ENCODE measurements around the gene NOBOX. TPM values are rescaled to one million over a fixed set of nuclear protein-coding genes. Genes with fewer than 3 reads are reported as not detected.

The NOBOX gene
- total RNA-seq, 1 donor, result not detected

DNA sequence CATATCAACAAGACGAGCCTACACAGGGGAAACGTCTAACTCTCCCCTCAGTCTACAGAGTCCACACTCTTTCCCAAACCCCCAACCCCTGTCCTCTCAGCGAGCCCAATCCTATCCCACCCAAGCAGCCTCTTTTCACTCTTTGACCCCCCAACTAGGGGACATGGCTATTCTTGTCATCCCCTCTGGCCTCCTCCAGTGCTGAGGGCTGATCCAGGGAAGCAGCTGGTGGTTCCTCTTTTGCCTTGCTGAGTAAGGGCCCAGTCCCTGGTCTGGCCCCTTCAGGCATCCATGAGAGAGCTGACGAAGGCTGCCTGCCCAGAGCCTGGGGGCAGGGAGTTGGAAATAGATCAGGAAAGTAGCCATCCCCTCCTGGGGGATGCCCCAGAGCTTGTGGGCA lies 6.4 kb downstream of the NOBOX start:
- no peaks in the 10 kb centered on the region for H3K79me2 ChIP-seq (ENCODE audit: insufficient read depth, low read length)
- TF ChIP-seq, protein P1, sequence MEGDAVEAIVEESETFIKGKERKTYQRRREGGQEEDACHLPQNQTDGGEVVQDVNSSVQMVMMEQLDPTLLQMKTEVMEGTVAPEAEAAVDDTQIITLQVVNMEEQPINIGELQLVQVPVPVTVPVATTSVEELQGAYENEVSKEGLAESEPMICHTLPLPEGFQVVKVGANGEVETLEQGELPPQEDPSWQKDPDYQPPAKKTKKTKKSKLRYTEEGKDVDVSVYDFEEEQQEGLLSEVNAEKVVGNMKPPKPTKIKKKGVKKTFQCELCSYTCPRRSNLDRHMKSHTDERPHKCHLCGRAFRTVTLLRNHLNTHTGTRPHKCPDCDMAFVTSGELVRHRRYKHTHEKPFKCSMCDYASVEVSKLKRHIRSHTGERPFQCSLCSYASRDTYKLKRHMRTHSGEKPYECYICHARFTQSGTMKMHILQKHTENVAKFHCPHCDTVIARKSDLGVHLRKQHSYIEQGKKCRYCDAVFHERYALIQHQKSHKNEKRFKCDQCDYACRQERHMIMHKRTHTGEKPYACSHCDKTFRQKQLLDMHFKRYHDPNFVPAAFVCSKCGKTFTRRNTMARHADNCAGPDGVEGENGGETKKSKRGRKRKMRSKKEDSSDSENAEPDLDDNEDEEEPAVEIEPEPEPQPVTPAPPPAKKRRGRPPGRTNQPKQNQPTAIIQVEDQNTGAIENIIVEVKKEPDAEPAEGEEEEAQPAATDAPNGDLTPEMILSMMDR (IDR thresholded peaks at IDR 0.05; ENCODE audit: extremely low read depth, low read depth, low read length), result no peak
- H2AFZ ChIP-seq (ENCODE audit: low read length), result no peak overlapping the region
- no peak overlapping the region for H3K4me3 ChIP-seq (ENCODE audit: insufficient read depth, low read length)
- no peaks in the 10 kb centered on the region for H3K27me3 ChIP-seq (ENCODE audit: insufficient read depth, low read length)
- H4K20me1 ChIP-seq (ENCODE audit: insufficient read depth, low read length), result no peaks in the 10 kb centered on the region
- no peak overlapping the region for H3K4me2 ChIP-seq (ENCODE audit: insufficient read depth, low read length)
- no peaks in the 10 kb centered on the region for H3K4me1 ChIP-seq (ENCODE audit: insufficient read depth, low read length)
- H3K9me3 ChIP-seq (ENCODE audit: low read depth, low read length), result no peaks in the 10 kb centered on the region
- no peaks in the 10 kb centered on the region for H3K36me3 ChIP-seq (ENCODE audit: insufficient read depth, low read length)
- DNase-seq (ENCODE audit: insufficient read length, low spot score, missing footprints), result no peak
- H3K27ac ChIP-seq (ENCODE audit: low read depth, low read length), result no peak overlapping the region

DNA sequence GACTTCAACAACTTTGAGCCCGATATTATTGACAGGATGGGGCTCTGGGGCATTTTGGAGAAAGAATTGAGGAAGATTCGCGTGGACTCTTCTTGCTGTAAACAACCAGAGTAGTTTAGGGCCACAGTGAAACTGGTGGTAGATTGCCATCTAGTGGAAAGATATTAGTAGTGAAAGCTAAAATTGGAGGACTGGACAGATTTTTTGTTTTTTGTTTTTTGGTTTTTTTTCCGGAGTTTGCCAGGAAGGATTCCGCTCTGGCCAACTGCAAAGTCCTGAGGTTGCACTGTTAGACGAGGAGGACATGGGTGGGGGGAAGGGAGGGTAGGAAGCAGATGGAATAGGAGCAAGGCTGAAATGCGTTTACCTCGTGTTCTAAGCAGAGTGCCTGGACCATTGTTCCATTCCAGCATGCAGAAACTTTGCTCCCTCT lies 11.7 kb downstream of the NOBOX start:
- Histone ChIP-seq H3K9me3 (ENCODE audit: low read depth, low read length) (no peaks in the 10 kb centered on the region), H2AFZ (ENCODE audit: low read length) (peak overlapping the region; percentile 76), H3K4me2 (ENCODE audit: insufficient read depth, low read length) (peak overlapping the region; percentile 62), H3K27me3 (ENCODE audit: insufficient read depth, low read length) (no peaks in the 10 kb centered on the region), H3K36me3 (ENCODE audit: insufficient read depth, low read length) (no peaks in the 10 kb centered on the region), H3K4me3 (ENCODE audit: insufficient read depth, low read length) (peak overlapping the region; percentile 25), H3K79me2 (ENCODE audit: insufficient read depth, low read length) (no peaks in the 10 kb centered on the region), H4K20me1 (ENCODE audit: insufficient read depth, low read length) (no peaks in the 10 kb centered on the region), H3K27ac (ENCODE audit: low read depth, low read length) (no peak overlapping the region), H3K4me1 (ENCODE audit: insufficient read depth, low read length) (peaks cover 7% of the 10 kb centered on the region)
- peak; percentile 80 for DNase-seq (ENCODE audit: insufficient read length, low spot score, missing footprints)
- TF ChIP-seq, protein P1 (IDR thresholded peaks at IDR 0.05; ENCODE audit: extremely low read depth, low read depth, low read length), result peak; percentile 78

DNA sequence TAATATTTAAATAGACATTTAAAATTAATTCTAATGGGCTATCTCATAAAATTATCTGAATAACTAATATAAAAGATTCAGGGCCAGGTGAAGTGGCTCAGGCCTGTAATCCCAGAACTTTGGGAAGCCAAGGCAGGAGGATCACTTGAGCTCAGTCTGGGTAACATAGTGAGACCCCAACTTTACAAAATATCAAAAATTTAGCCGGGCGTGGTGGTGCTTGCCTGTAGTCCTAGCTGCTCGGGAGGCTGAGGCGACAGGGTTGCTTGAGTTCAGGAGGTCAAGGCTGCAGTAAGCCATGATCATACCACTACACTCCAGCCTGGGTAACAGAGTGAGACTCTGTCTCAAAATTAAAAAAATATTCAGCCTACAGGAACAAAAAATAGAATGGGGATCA lies 12.5 kb downstream of the NOBOX start:
- H3K4me3 ChIP-seq (ENCODE audit: insufficient read depth, low read length), result no peak overlapping the region

DNA sequence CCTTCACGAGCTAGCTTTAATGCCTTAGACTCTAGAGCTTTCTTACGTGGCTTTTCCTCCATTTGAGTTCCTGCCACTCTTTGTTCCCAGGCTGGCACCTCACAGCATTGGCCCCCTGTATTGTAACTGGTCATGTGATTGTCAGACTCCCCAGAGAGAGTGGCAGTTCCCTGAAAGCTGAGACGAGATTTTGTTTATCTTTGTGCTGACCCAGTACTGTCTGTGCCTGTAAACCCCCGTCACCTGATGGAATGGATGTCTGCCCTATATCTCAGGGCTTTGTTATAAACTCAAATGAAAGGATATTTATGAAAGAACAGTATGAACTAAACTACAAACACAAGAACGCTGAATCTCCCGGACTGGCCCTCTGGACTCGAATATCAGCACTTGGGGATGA lies 13.0 kb downstream of the NOBOX start:
- Histone ChIP-seq H3K27ac (ENCODE audit: low read depth, low read length) (no peak overlapping the region), H3K36me3 (ENCODE audit: insufficient read depth, low read length) (no peaks in the 10 kb centered on the region), H3K9me3 (ENCODE audit: low read depth, low read length) (no peaks in the 10 kb centered on the region), H3K4me3 (ENCODE audit: insufficient read depth, low read length) (no peak overlapping the region), H3K4me1 (ENCODE audit: insufficient read depth, low read length) (peaks cover 16% of the 10 kb centered on the region), H3K79me2 (ENCODE audit: insufficient read depth, low read length) (no peaks in the 10 kb centered on the region), H4K20me1 (ENCODE audit: insufficient read depth, low read length) (no peaks in the 10 kb centered on the region), H3K4me2 (ENCODE audit: insufficient read depth, low read length) (no peak overlapping the region), H3K27me3 (ENCODE audit: insufficient read depth, low read length) (no peaks in the 10 kb centered on the region), H2AFZ (ENCODE audit: low read length) (peak overlapping the region; percentile 79)
- DNase-seq (ENCODE audit: insufficient read length, low spot score, missing footprints), result no peak
- TF ChIP-seq, protein P1 (IDR thresholded peaks at IDR 0.05; ENCODE audit: extremely low read depth, low read depth, low read length), result no peak

More for the DNA sequence above, 12.5 kb downstream of the NOBOX start:
- no peaks in the 10 kb centered on the region for H4K20me1 ChIP-seq (ENCODE audit: insufficient read depth, low read length)
- no peak overlapping the region for H2AFZ ChIP-seq (ENCODE audit: low read length)
- H3K27me3 ChIP-seq (ENCODE audit: insufficient read depth, low read length), result no peaks in the 10 kb centered on the region
- DNase-seq (ENCODE audit: insufficient read length, low spot score, missing footprints), result no peak
- H3K79me2 ChIP-seq (ENCODE audit: insufficient read depth, low read length), result no peaks in the 10 kb centered on the region
- no peaks in the 10 kb centered on the region for H3K36me3 ChIP-seq (ENCODE audit: insufficient read depth, low read length)
- H3K4me1 ChIP-seq (ENCODE audit: insufficient read depth, low read length), result peaks cover 15% of the 10 kb centered on the region
- H3K27ac ChIP-seq (ENCODE audit: low read depth, low read length), result no peak overlapping the region
- TF ChIP-seq, protein P1 (IDR thresholded peaks at IDR 0.05; ENCODE audit: extremely low read depth, low read depth, low read length), result no peak
- H3K4me2 ChIP-seq (ENCODE audit: insufficient read depth, low read length), result no peak overlapping the region
- H3K9me3 ChIP-seq (ENCODE audit: low read depth, low read length), result no peaks in the 10 kb centered on the region

All from osteoblast (primary cell).